Brain microvascular endothelial cell (primary cell): ENCODE results near the gene PUS10.

Experiments used
- DNase-seq: peaks from one replicate; pipeline ENCODE4 v3.0.0-alpha.2; 2020
- H3K27ac ChIP-seq: fragments of 250-450 bp; sonication (Bioruptor Pico); 2 replicates; pipeline ENCODE4 v1.5.1; 2020; ENCODE audit warnings: mild to moderate bottlenecking, moderate library complexity
- H3K27me3 ChIP-seq: fragments of 250-450 bp; sonication (Bioruptor Pico); replicated peaks from 2 replicates; pipeline ENCODE4 v1.5.1; 2020; ENCODE audit warnings: mild to moderate bottlenecking
- H3K36me3 ChIP-seq: fragments of 250-450 bp; sonication (Bioruptor Pico); replicated peaks from 2 replicates; pipeline ENCODE4 v1.5.1; 2020; ENCODE audit warnings: mild to moderate bottlenecking
- H3K4me3 ChIP-seq: 2 replicates; pipeline ENCODE4 v1.5.1; 2011; ENCODE audit warnings: low read depth, mild to moderate bottlenecking, control low read depth, low read length, moderate library complexity
- in situ Hi-C: cut with HindIII; loops from 2 replicates; pipeline ENCODE4 v1.10.0; 2017; ENCODE audit warnings: low sequenced_read_pairs, low pct_ligation_motif_present
- TF ChIP-seq, protein P1 (sequence below): IDR thresholded peaks from 2 replicates; pipeline ENCODE4 v1.5.1; 2011; ENCODE audit warnings: low read depth, mild to moderate bottlenecking, moderate library complexity, low read length, control low read depth, inconsistent platforms; ENCODE audit errors: missing control alignments

Gene PUS10

DNA sequence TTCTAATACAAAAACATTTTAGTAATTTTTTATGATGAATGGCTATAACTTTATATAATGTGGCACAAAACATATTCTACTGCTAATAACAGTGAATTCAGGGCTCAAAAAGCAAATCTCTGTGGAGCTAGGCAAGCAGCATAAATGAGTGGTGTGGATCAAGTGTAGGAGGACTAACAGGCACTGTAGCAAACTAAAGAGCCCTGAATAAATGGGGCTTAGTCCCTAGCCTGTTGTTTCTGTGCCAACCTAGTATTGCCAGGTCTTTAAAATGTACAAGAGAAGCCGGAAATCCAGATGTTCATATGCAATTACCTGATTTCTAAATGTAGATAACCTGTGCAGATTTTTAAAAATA, 118.2 kb downstream of the PUS10 start:
- DNase-seq: no peak
- Histone ChIP-seq H3K4me3 (no peak overlapping the region), H3K36me3 (no peaks in the 10 kb centered on the region), H3K27ac (no peak overlapping the region), H3K27me3 (no peaks in the 10 kb centered on the region)
- in situ Hi-C loops: no loop called here
- TF ChIP-seq, protein P1, sequence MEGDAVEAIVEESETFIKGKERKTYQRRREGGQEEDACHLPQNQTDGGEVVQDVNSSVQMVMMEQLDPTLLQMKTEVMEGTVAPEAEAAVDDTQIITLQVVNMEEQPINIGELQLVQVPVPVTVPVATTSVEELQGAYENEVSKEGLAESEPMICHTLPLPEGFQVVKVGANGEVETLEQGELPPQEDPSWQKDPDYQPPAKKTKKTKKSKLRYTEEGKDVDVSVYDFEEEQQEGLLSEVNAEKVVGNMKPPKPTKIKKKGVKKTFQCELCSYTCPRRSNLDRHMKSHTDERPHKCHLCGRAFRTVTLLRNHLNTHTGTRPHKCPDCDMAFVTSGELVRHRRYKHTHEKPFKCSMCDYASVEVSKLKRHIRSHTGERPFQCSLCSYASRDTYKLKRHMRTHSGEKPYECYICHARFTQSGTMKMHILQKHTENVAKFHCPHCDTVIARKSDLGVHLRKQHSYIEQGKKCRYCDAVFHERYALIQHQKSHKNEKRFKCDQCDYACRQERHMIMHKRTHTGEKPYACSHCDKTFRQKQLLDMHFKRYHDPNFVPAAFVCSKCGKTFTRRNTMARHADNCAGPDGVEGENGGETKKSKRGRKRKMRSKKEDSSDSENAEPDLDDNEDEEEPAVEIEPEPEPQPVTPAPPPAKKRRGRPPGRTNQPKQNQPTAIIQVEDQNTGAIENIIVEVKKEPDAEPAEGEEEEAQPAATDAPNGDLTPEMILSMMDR: no peak

DNA sequence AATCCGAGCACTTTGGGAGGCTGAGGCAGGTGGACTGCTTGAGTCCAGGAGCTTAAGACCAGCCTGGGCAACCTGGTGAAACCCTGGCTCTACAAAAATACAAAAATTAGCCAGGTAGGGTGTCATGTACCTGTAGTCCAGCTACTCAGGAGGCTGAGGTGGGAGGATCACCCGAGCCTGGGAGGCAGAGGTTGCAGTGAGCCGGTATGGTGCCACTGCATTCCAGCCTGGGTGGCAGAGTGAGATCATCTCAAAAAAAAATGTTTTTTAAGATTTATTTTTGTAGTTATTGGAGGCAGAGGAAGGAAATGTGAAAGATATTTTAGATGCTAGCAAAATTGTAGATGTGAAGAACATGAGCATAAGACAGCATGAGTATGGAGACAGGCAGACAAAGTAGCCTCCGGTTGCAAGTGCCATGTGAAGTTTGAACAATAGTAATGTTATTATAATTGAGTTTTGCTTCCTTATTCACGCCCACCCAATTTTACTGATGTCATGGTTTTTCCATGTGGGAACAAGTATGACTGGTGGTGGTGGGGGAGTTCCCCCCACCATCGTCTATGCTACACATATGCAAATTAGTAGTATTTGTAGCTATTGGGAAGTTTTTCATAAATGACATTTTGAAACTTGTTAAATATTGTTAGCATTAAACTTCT, 118.7 kb downstream of the PUS10 start:
- H3K27ac ChIP-seq: no peak overlapping the region
- H3K36me3 ChIP-seq: no peaks in the 10 kb centered on the region
- no peak for DNase-seq
- TF ChIP-seq, protein P1: no peak
- no peaks in the 10 kb centered on the region for H3K27me3 ChIP-seq
- in situ Hi-C loops: no loop called here
- H3K4me3 ChIP-seq: no peak overlapping the region

DNA sequence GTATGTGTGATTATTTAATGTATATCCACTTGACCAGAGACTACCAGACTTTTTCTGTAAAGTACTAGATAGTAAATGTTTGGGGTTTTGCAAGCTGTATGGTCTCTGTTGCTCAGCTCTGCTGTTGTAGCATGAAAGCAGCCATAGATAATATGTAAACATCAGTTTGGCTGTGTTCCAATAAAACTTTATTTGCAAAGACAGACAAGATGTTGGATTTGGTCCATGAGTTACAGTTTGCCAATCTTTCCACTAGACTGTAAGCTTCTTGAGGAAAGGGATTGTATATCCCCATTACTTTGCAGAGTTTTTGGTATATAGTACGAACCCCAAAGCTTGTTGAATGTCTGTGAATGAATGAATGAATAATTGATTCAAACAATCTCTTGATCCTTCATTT, 119.5 kb downstream of the PUS10 start:
- TF ChIP-seq, protein P1: no peak
- H3K27me3 ChIP-seq: no peaks in the 10 kb centered on the region
- no peak overlapping the region for H3K27ac ChIP-seq
- H3K4me3 ChIP-seq: no peak overlapping the region
- no peaks in the 10 kb centered on the region for H3K36me3 ChIP-seq
- in situ Hi-C loops: no loop called here
- DNase-seq: no peak
